Endothelial cell of umbilical vein (primary cell): ENCODE results near the gene CCDC27. TPM values are rescaled to one million over a fixed set of nuclear protein-coding genes. Genes with fewer than 3 reads are reported as not detected.

Source experiments
- BruUV-seq: library from RNA; stranded (reverse); fragments of 400-500 nt; replicated peaks from 2 replicates; lab custom pipeline; 2021; lab: Mats Ljungman, UMichigan
- CTCF ChIA-PET: fragments of 300-600, 350-600 bp; sonication (Branson Sonifier 250); formaldehyde crosslinking; loops from one replicate; lab custom pipeline; 2021; ENCODE audit warnings: antibody characterized with exemption, inconsistent platforms; lab: Charles Lee
- POLR2A ChIA-PET: fragments of 300-600, 350-600 bp; sonication (Branson Sonifier 250); formaldehyde crosslinking; loops from one replicate; lab custom pipeline; 2021; ENCODE audit warnings: antibody characterized with exemption, inconsistent platforms; lab: Charles Lee
- DNase-seq: peaks from one replicate; pipeline ENCODE4 v3.0.0-alpha.2; 2011; ENCODE audit warnings: low read depth, low spot score
- FAIRE-seq: peaks from 2 replicates; lab custom pipeline; 2011; peaks lifted over from hg19 to GRCh38; lab: Jason Lieb, UNC
- H2AFZ ChIP-seq: 2 replicates; pipeline ENCODE4 v1.6.0; 2012; ENCODE audit warnings: low read depth, low read length, control low read depth, inconsistent platforms
- H3K27ac ChIP-seq: 2 replicates; pipeline ENCODE4 v1.5.1; 2011; ENCODE audit warnings: low read depth, mild to moderate bottlenecking, control low read depth, low read length, moderate library complexity; ENCODE audit not compliant: insufficient read depth
- H3K27me3 ChIP-seq, 2 experiments: 2 replicates each; pipeline versions ENCODE4 v1.6.0 to v1.6.1; 2011; ENCODE audit warnings: low read length in 2 of 2, mixed read lengths in 1 of 2; ENCODE audit not compliant: control insufficient read depth in 2 of 2, insufficient read depth in 2 of 2
- H3K36me3 ChIP-seq, 2 experiments: 2 replicates in 1 of 2; 3 replicates in 1 of 2; pipeline ENCODE4 v1.5.1; 2011; ENCODE audit warnings: low read length in 2 of 2, mild to moderate bottlenecking in 1 of 2, moderate library complexity in 1 of 2; ENCODE audit not compliant: control insufficient read depth in 2 of 2, insufficient read depth in 2 of 2; ENCODE audit errors: extremely low read depth in 1 of 2
- H3K4me1 ChIP-seq: 3 replicates; pipeline ENCODE4 v1.5.1; 2011; ENCODE audit warnings: mild to moderate bottlenecking, low read length; ENCODE audit not compliant: control insufficient read depth, insufficient read depth; ENCODE audit errors: extremely low read depth
- H3K4me2 ChIP-seq: 2 replicates; pipeline ENCODE4 v1.6.1; 2011; ENCODE audit warnings: low read length, control low read depth, mixed read lengths; ENCODE audit not compliant: insufficient read depth
- H3K4me3 ChIP-seq, 3 experiments: fragments of 200-600 bp in 1 of 3; sonication (generic), shearing (Covaris generic) in 1 of 3; replicated peaks in 1 of 3; 2 replicates each; pipeline ENCODE4 v1.5.1; 2011 to 2016; ENCODE audit warnings: control low read depth in 3 of 3, low read length in 3 of 3, mild to moderate bottlenecking in 2 of 3, inconsistent platforms in 1 of 3, low read depth in 1 of 3, moderate library complexity in 1 of 3; ENCODE audit not compliant: insufficient read depth in 1 of 3
- H3K79me2 ChIP-seq: 2 replicates; pipeline ENCODE4 v1.6.0; 2012; ENCODE audit warnings: low read length, inconsistent platforms; ENCODE audit not compliant: control insufficient read depth, insufficient read depth
- H3K9ac ChIP-seq: replicated peaks from 2 replicates; pipeline ENCODE3; 2011; ENCODE audit warnings: low read length, control low read depth; ENCODE audit not compliant: insufficient read depth; ENCODE audit errors: extremely low read depth
- H3K9me1 ChIP-seq: replicated peaks from 3 replicates; pipeline ENCODE4 v1.6.0; 2011; ENCODE audit warnings: mild to moderate bottlenecking, low read length; ENCODE audit not compliant: control insufficient read depth, insufficient read depth; ENCODE audit errors: extremely low read depth
- H3K9me3 ChIP-seq: replicated peaks from 2 replicates; pipeline ENCODE4 v1.5.1; 2012; ENCODE audit warnings: low read length, inconsistent platforms; ENCODE audit not compliant: control insufficient read depth, insufficient read depth
- H4K20me1 ChIP-seq: replicated peaks from 2 replicates; pipeline ENCODE3; 2011; ENCODE audit warnings: mild to moderate bottlenecking, low read length; ENCODE audit not compliant: control insufficient read depth, insufficient read depth; ENCODE audit errors: extremely low read depth
- EZH2 ChIP-seq: IDR thresholded peaks from 2 replicates; pipeline ENCODE4 v1.6.1; 2012; ENCODE audit warnings: borderline replicate concordance, low read depth, mild to moderate bottlenecking, moderate library complexity, low read length, inconsistent platforms; ENCODE audit not compliant: severe bottlenecking
- FOS ChIP-seq: IDR thresholded peaks from 2 replicates; pipeline ENCODE4 v1.6.1; 2011; ENCODE audit warnings: mild to moderate bottlenecking, low read length, moderate library complexity, borderline replicate concordance; ENCODE audit not compliant: insufficient read depth
- GATA2 ChIP-seq: IDR thresholded peaks from 2 replicates; pipeline ENCODE4 v1.7.0; 2011; ENCODE audit warnings: low read depth, mild to moderate bottlenecking, moderate library complexity, mixed read lengths, low read length; ENCODE audit not compliant: insufficient read length, insufficient read depth
- JUN ChIP-seq: IDR thresholded peaks from 2 replicates; pipeline ENCODE4 v1.6.1; 2011; ENCODE audit warnings: borderline replicate concordance, low read depth; ENCODE audit not compliant: insufficient read length, insufficient read depth
- MAX ChIP-seq: IDR thresholded peaks from 2 replicates; pipeline ENCODE4 v1.6.1; 2011; ENCODE audit not compliant: insufficient read depth, insufficient read length
- MYC ChIP-seq: IDR thresholded peaks from one replicate; pipeline ENCODE4 v1.6.1; 2011; ENCODE audit warnings: mild to moderate bottlenecking, low read depth, low read length
- POLR2A ChIP-seq: IDR thresholded peaks from 2 replicates; pipeline ENCODE4 v1.6.1; 2012; ENCODE audit warnings: low read depth, mild to moderate bottlenecking, control low read depth, low read length
- POLR2AphosphoS5 ChIP-seq: IDR thresholded peaks from 2 replicates; pipeline ENCODE4 v1.6.1; 2012; ENCODE audit warnings: low read depth, mild to moderate bottlenecking, control low read depth, low read length, moderate library complexity; ENCODE audit not compliant: insufficient read depth
- dilution Hi-C: fragments of 300-500 bp; cut with MboI; formaldehyde crosslinking; loops from one replicate; pipeline ENCODE4 v1.15.0; 2019; ENCODE audit warnings: low sequenced_read_pairs; ENCODE audit not compliant: extremely low pct_ligation_motif_present
- intact Hi-C: fragments of 100-400 bp; cut with micrococcal nuclease; formaldehyde crosslinking; loops from one replicate; pipeline ENCODE4 v1.10.0; 2022
- polyA plus RNA-seq, 4 experiments: library from polyadenylated mRNA; depleted of rRNA in 3 of 4; stranded (reverse) in 3 of 4; unstranded in 1 of 4; fragments of >200 nt; gene quantifications; 2 replicates each; pipeline versions ENCODE4 v1.2.1 to v1.2.3, GENCODE V29; 2011 to 2012; ENCODE audit warnings: missing spikeins in 1 of 4
- total RNA-seq: library from RNA; stranded (reverse); gene quantifications from 2 replicates; pipeline ENCODE4 v1.2.3, GENCODE V29; 2021
- TF ChIP-seq, protein P1 (sequence below), 2 donors: IDR thresholded peaks; 1 replicate in 1 of 2; 2 replicates in 1 of 2; pipeline ENCODE4 v1.5.1; 2011; ENCODE audit warnings: low read length in 2 of 2, mild to moderate bottlenecking in 2 of 2, moderate library complexity in 2 of 2, control low read depth in 1 of 2, inconsistent platforms in 1 of 2, low read depth in 1 of 2; ENCODE audit not compliant: insufficient read depth in 1 of 2; ENCODE audit errors: extremely low read depth in 1 of 2

CCDC27 gene
- total and polyA plus RNA-seq, 2 donors (not counting 3 experiments of a cell fraction or from before 2014, with no cell fraction given) = not detected

DNA sequence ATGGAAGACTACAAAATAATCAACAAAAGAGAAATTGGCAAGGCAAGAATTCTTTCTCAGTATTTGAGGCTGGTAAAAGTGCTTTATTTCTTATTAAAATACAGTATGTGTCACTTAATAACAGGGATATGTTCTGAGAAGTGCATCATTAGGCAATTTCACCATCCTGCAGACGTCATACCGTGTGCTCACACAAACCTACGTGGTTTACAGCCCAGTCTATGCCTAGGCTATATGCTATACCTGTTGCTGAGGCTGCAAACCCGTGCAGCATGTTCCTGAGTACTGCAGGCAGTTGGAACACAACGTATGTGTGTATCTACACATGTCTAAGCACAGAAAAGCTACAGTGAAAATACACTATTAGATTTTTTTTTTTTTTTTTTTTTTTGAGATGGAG lies 2.7 kb upstream of the CCDC27 start:
- no peak for FAIRE-seq
- CTCF ChIA-PET = no interaction called here

More for the DNA sequence above, 2.7 kb upstream of the CCDC27 start:
- H3K36me3 ChIP-seq = no peaks in the 10 kb centered on the region
- H3K4me3 ChIP-seq = no peak overlapping the region
- H3K79me2 ChIP-seq = peaks cover 5% of the 10 kb centered on the region
- H3K27ac ChIP-seq = no peak overlapping the region
- no peak overlapping the region for H3K9ac ChIP-seq
- DNase-seq = no peak
- H3K4me2 ChIP-seq = no peak overlapping the region
- BruUV-seq = no TSS peak
- TF ChIP-seq POLR2AphosphoS5 = no peak
- TF ChIP-seq FOS = no peak
- no peak for TF ChIP-seq EZH2
- no peak for TF ChIP-seq JUN
- no peak for TF ChIP-seq POLR2A
- no peak for TF ChIP-seq GATA2
- TF ChIP-seq, protein P1, sequence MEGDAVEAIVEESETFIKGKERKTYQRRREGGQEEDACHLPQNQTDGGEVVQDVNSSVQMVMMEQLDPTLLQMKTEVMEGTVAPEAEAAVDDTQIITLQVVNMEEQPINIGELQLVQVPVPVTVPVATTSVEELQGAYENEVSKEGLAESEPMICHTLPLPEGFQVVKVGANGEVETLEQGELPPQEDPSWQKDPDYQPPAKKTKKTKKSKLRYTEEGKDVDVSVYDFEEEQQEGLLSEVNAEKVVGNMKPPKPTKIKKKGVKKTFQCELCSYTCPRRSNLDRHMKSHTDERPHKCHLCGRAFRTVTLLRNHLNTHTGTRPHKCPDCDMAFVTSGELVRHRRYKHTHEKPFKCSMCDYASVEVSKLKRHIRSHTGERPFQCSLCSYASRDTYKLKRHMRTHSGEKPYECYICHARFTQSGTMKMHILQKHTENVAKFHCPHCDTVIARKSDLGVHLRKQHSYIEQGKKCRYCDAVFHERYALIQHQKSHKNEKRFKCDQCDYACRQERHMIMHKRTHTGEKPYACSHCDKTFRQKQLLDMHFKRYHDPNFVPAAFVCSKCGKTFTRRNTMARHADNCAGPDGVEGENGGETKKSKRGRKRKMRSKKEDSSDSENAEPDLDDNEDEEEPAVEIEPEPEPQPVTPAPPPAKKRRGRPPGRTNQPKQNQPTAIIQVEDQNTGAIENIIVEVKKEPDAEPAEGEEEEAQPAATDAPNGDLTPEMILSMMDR (IDR thresholded peaks at IDR 0.05; ENCODE audit: extremely low read depth in 1 of 2, insufficient read depth in 1 of 2, low read depth in 1 of 2, low read length in 2 of 2) = no peak
- no peak for TF ChIP-seq MYC
- no peak for TF ChIP-seq MAX
- intact Hi-C loops (no loop called here), dilution Hi-C loops (no loop called here)
- H3K27me3 ChIP-seq = peaks cover 0 to 7% of the 10 kb centered on the region in 2 experiments
- POLR2A ChIA-PET = no interaction called here
- H4K20me1 ChIP-seq = no peaks in the 10 kb centered on the region
- no peaks in the 10 kb centered on the region for H3K9me1 ChIP-seq
- peaks cover 11% of the 10 kb centered on the region for H3K4me1 ChIP-seq
- no peaks in the 10 kb centered on the region for H3K9me3 ChIP-seq
- no peak overlapping the region for H2AFZ ChIP-seq
